Panc1 (cell line): ENCODE measurements around the gene FYN. TPM values are rescaled to one million over a fixed set of nuclear protein-coding genes. Genes with fewer than 3 reads are reported as not detected.

ENCODE experiments used
- ATAC-seq: fragments of 200-7000 bp; cut with Tn5 transposase; 2 replicates; pipeline ENCODE4 v1.9.1; 2020; ENCODE audit warnings: mild to moderate bottlenecking, moderate library complexity
- BruUV-seq: library from RNA; stranded (reverse); fragments of 400-500 nt; replicated peaks from 2 replicates; lab custom pipeline; 2021; lab: Mats Ljungman, UMichigan
- CTCF ChIA-PET: fragments of 300-600 bp; sonication (Branson Sonifier 250); formaldehyde crosslinking; loops from one replicate; lab custom pipeline; 2022; ENCODE audit warnings: antibody characterized with exemption; lab: Charles Lee
- POLR2A ChIA-PET: fragments of 300-600 bp; sonication (Branson Sonifier 250); formaldehyde crosslinking; loops from one replicate; lab custom pipeline; 2022; ENCODE audit warnings: antibody characterized with exemption; lab: Charles Lee
- DNase-seq: peaks from one replicate; pipeline ENCODE4 v3.0.0-alpha.2; 2010; ENCODE audit warnings: low read depth, low spot score
- H3K27ac ChIP-seq: 2 replicates; pipeline ENCODE4 v1.5.1; 2011; ENCODE audit warnings: mild to moderate bottlenecking, low read length, inconsistent platforms
- H3K27me3 ChIP-seq: fragments of 200-500 bp; sonication (Bioruptor generic); 2 replicates; pipeline ENCODE4 v1.6.0; 2014; ENCODE audit warnings: low read length, inconsistent platforms; ENCODE audit not compliant: control insufficient read depth, insufficient read depth
- H3K36me3 ChIP-seq: fragments of 200-500 bp; sonication (Bioruptor generic); 2 replicates; pipeline ENCODE4 v1.5.1; 2014; ENCODE audit warnings: inconsistent platforms, mild to moderate bottlenecking, low read length, moderate library complexity; ENCODE audit not compliant: control insufficient read depth, insufficient read depth
- H3K4me1 ChIP-seq: 2 replicates; pipeline ENCODE4 v1.5.1; 2011; ENCODE audit warnings: inconsistent platforms, mild to moderate bottlenecking, low read length, moderate library complexity; ENCODE audit not compliant: control insufficient read depth, insufficient read depth
- H3K4me3 ChIP-seq, 2 experiments: 2 replicates each; pipeline ENCODE4 v1.5.1; 2011 to 2012; ENCODE audit warnings: low read depth in 2 of 2, low read length in 2 of 2, mild to moderate bottlenecking in 2 of 2, inconsistent platforms in 1 of 2, moderate library complexity in 1 of 2
- H3K9me3 ChIP-seq: fragments of 200-500 bp; sonication (Bioruptor generic); 2 replicates; pipeline ENCODE4 v1.5.1; 2014; ENCODE audit warnings: low read depth, mild to moderate bottlenecking, inconsistent platforms, low read length, moderate library complexity; ENCODE audit not compliant: control insufficient read depth, insufficient read depth
- POLR2AphosphoS5 ChIP-seq: IDR thresholded peaks from 2 replicates; pipeline ENCODE4 v1.6.1; 2012; ENCODE audit warnings: mild to moderate bottlenecking, low read depth, low read length, moderate library complexity
- SIN3A ChIP-seq: IDR thresholded peaks from 2 replicates; pipeline ENCODE4 v1.6.1; 2012; ENCODE audit warnings: low read depth, mild to moderate bottlenecking, low read length, moderate library complexity, borderline replicate concordance; ENCODE audit not compliant: insufficient read depth
- TCF7L2 ChIP-seq: IDR thresholded peaks from 2 replicates; pipeline ENCODE4 v1.6.1; 2011; ENCODE audit warnings: mild to moderate bottlenecking, low read depth, low read length, inconsistent platforms
- in situ Hi-C: cut with HindIII; loops from 2 replicates; pipeline ENCODE4 v1.10.0; 2016; ENCODE audit warnings: low sequenced_read_pairs, low pct_unique_long_range_greater_than_20kb
- intact Hi-C: fragments of 100-400 bp; cut with micrococcal nuclease; formaldehyde crosslinking; loops from one replicate; pipeline ENCODE4 v1.10.0; 2022; ENCODE audit not compliant: unreplicated experiment
- total RNA-seq: library from RNA; stranded (reverse); gene quantifications from one replicate; pipeline ENCODE4 v1.2.1, GENCODE V29; 2021; ENCODE audit not compliant: unreplicated experiment
- TF ChIP-seq, protein P1 (sequence below), 2 experiments: IDR thresholded peaks; 2 replicates each; pipeline ENCODE4 v1.6.1; 2011 to 2012; ENCODE audit warnings: low read depth in 2 of 2, control low read depth in 1 of 2, low read length in 1 of 2, mild to moderate bottlenecking in 1 of 2, moderate library complexity in 1 of 2; ENCODE audit not compliant: insufficient read depth in 1 of 2
- TF ChIP-seq, protein P2 (sequence below): fragments of 450-650 bp; IDR thresholded peaks from 2 replicates; pipeline ENCODE4 v1.5.1; 2017; ENCODE audit warnings: mild to moderate bottlenecking

Gene FYN
- total RNA-seq, 1 experiment from 2014 or later, result 4.2 TPM

DNA sequence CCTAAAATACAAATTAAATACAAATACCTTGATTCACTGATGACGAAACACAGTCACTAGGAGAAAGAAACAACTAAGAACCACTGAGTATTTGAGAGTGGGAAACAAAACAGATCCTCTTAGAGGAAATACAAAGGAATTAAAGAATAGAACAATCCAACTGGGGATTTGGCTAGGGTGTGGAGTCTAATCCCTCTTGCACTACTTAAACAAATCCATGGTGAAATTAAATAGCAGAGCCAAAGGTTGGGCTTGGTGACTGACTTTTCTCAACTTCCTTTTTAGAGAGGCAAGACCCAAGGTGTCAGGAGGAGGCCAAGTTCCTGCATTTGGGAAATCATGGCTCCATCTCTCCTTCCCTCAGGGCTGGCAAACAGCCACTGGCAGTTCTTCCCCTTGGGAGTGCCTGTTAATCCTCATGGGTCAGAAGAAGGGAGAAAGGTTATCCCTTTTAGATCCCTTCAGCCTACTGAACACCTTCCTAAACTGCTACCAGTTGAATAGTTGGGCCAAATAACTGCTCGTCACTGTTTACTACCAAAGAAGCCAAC, 166.3 kb downstream of the FYN start:
- Histone ChIP-seq H3K4me1 (0 out of 2 replicates have a peak, but pooled peaks cover 3% of the 10 kb centered on the region), H3K27me3 (peaks cover 5% of the 10 kb centered on the region), H3K4me3 (no peak overlapping the region), H3K9me3 (no peaks in the 10 kb centered on the region), H3K36me3 (no peaks in the 10 kb centered on the region), H3K27ac (no peak overlapping the region)
- no TSS peak for BruUV-seq
- ATAC-seq (no peak), DNase-seq (no peak)
- in situ Hi-C loops, result no loop called here
- intact Hi-C loops, result no loop called here
- CTCF ChIA-PET, result interaction anchor here (1.0 kb wide), 1 partner anchor 331 kb away, joined by 4 read pairs; no protein-coding TSS in a partner anchor
- TF ChIP-seq TCF7L2, result no peak
- POLR2A ChIA-PET, result no interaction called here

DNA sequence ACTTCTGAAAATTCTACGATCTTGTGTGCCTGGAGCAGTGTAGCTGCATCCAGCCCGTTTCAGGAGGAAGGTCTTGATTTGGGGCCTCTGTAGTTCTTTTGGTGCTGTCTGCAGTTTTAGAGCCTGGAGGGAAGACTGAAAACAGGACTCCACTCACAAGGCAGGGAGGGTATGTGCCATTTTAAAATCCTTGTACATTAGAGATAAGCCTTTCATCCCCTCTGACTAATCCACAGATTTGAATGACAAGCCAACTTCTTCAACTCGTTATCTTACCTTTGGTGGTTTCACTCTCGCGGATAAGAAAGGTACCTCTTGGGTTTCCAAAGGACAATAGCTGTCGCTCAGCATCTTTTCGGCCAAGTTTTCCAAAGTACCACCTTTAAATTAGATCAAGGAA, 169.5 kb downstream of the FYN start:
- no peak overlapping the region for H3K27ac ChIP-seq
- no TSS peak for BruUV-seq
- H3K36me3 ChIP-seq, result no peaks in the 10 kb centered on the region

DNA sequence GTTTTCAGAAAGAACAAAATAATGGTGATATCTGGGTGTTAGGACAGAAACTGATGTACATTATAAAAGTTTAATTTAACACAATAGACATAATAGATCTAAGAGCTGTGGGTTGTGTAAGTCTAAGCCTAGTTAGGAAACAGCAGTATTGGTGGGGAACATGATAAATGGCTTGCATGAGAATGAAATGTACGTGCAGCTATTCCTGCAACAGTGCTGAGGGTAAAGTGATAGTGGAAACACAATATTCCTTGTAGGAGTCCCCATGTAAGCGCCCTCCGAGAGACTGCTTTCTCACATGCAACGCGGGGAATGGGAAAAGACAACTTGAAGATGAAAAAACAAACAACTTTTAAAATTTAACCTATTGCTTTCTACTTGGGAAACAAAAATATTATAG, 171.0 kb downstream of the FYN start:
- Histone ChIP-seq H3K36me3 (no peaks in the 10 kb centered on the region), H3K27ac (no peak overlapping the region), H3K4me1 (no peaks in the 10 kb centered on the region), H3K4me3 (no peak overlapping the region), H3K27me3 (peaks cover 3% of the 10 kb centered on the region), H3K9me3 (no peaks in the 10 kb centered on the region)
- ChIA-PET POLR2A (no interaction called here), CTCF (no interaction called here)
- no TSS peak for BruUV-seq
- DNase-seq, result no peak
- in situ Hi-C loops (no loop called here), intact Hi-C loops (no loop called here)
- ATAC-seq, result no peak
- TF ChIP-seq, protein P1, sequence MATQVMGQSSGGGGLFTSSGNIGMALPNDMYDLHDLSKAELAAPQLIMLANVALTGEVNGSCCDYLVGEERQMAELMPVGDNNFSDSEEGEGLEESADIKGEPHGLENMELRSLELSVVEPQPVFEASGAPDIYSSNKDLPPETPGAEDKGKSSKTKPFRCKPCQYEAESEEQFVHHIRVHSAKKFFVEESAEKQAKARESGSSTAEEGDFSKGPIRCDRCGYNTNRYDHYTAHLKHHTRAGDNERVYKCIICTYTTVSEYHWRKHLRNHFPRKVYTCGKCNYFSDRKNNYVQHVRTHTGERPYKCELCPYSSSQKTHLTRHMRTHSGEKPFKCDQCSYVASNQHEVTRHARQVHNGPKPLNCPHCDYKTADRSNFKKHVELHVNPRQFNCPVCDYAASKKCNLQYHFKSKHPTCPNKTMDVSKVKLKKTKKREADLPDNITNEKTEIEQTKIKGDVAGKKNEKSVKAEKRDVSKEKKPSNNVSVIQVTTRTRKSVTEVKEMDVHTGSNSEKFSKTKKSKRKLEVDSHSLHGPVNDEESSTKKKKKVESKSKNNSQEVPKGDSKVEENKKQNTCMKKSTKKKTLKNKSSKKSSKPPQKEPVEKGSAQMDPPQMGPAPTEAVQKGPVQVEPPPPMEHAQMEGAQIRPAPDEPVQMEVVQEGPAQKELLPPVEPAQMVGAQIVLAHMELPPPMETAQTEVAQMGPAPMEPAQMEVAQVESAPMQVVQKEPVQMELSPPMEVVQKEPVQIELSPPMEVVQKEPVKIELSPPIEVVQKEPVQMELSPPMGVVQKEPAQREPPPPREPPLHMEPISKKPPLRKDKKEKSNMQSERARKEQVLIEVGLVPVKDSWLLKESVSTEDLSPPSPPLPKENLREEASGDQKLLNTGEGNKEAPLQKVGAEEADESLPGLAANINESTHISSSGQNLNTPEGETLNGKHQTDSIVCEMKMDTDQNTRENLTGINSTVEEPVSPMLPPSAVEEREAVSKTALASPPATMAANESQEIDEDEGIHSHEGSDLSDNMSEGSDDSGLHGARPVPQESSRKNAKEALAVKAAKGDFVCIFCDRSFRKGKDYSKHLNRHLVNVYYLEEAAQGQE (IDR thresholded peaks at IDR 0.05; ENCODE audit: insufficient read depth in 1 of 2, low read depth in 2 of 2, low read length in 1 of 2), result no peak
- TF ChIP-seq POLR2AphosphoS5 (no peak), SIN3A (no peak), TCF7L2 (no peak)
- TF ChIP-seq, protein P2, sequence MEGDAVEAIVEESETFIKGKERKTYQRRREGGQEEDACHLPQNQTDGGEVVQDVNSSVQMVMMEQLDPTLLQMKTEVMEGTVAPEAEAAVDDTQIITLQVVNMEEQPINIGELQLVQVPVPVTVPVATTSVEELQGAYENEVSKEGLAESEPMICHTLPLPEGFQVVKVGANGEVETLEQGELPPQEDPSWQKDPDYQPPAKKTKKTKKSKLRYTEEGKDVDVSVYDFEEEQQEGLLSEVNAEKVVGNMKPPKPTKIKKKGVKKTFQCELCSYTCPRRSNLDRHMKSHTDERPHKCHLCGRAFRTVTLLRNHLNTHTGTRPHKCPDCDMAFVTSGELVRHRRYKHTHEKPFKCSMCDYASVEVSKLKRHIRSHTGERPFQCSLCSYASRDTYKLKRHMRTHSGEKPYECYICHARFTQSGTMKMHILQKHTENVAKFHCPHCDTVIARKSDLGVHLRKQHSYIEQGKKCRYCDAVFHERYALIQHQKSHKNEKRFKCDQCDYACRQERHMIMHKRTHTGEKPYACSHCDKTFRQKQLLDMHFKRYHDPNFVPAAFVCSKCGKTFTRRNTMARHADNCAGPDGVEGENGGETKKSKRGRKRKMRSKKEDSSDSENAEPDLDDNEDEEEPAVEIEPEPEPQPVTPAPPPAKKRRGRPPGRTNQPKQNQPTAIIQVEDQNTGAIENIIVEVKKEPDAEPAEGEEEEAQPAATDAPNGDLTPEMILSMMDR, result no peak

More for the DNA sequence above, 169.5 kb downstream of the FYN start:
- no peak for ATAC-seq
- DNase-seq, result no peak
- no peak for TF ChIP-seq POLR2AphosphoS5
- TF ChIP-seq, protein P2, result no peak
- TF ChIP-seq SIN3A, result no peak
- TF ChIP-seq TCF7L2, result no peak
- TF ChIP-seq, protein P1 (IDR thresholded peaks at IDR 0.05; ENCODE audit: insufficient read depth in 1 of 2, low read depth in 2 of 2, low read length in 1 of 2), result no peak
- Histone ChIP-seq H3K4me1 (no peaks in the 10 kb centered on the region), H3K4me3 (no peak overlapping the region), H3K27me3 (peaks cover 5% of the 10 kb centered on the region), H3K9me3 (no peaks in the 10 kb centered on the region)
- CTCF ChIA-PET, result no interaction called here
- POLR2A ChIA-PET, result no interaction called here
- in situ Hi-C loops (no loop called here), intact Hi-C loops (no loop called here)
